22Rv1 (cell line): ENCODE measurements around the gene CAB39L.

Experiments used
- CTCF ChIP-seq: fragments of 450-650 bp; IDR thresholded peaks from 2 replicates; pipeline ENCODE4 v1.5.1; 2017; ENCODE audit warnings: mild to moderate bottlenecking
- ZFX ChIP-seq: fragments of 450-650 bp; IDR thresholded peaks from 2 replicates; pipeline ENCODE4 v1.6.1; 2017; ENCODE audit warnings: antibody characterized with exemption, borderline replicate concordance

GRCh38 chr13:49314344-49314882 lies 129.5 kb downstream of the CAB39L start:
- TF ChIP-seq CTCF (no peak), ZFX (no peak)
